ENCODE data around the gene RAB40B.

Gene RAB40B

GRCh38 chr17:82629748-82630147, 68.8 kb downstream of the RAB40B start:
- no peak overlapping the region for H3K27ac Mint-ChIP-seq
- H3K4me3 Mint-ChIP-seq, result no peak overlapping the region
- H3K4me1 Mint-ChIP-seq, result peaks cover 7% of the 10 kb centered on the region
- no peak for DNase-seq (ENCODE audit: low spot score in 2 of 2)
- no peaks in the 10 kb centered on the region for H3K27me3 Mint-ChIP-seq
- H3K9me3 Mint-ChIP-seq, result no peaks in the 10 kb centered on the region
- no peak for ATAC-seq (ENCODE audit: low read depth)
- peaks cover 28% of the 10 kb centered on the region for H3K36me3 Mint-ChIP-seq

- peaks cover 24% of the 10 kb centered on the region for H3K36me3 Mint-ChIP-seq
- H3K4me3 Mint-ChIP-seq, result no peak overlapping the region
- no peak for DNase-seq (ENCODE audit: low spot score in 2 of 2)
- no peaks in the 10 kb centered on the region for H3K27me3 Mint-ChIP-seq
- H3K4me1 Mint-ChIP-seq, result peaks cover 5% of the 10 kb centered on the region
- H3K9me3 Mint-ChIP-seq, result no peaks in the 10 kb centered on the region
- no peak for ATAC-seq (ENCODE audit: low read depth)
- H3K27ac Mint-ChIP-seq, result peak overlapping the region; percentile 35
Measured at GRCh38 chr17:82627405-82627804, 71.1 kb downstream of the RAB40B start.

- peaks cover 26% of the 10 kb centered on the region for H3K36me3 Mint-ChIP-seq
- H3K9me3 Mint-ChIP-seq, result no peaks in the 10 kb centered on the region
Measured at GRCh38 chr17:82623707-82624106, 74.8 kb downstream of the RAB40B start.

GRCh38 chr17:82619641-82620040, 78.9 kb downstream of the RAB40B start:
- no peak for DNase-seq (ENCODE audit: low spot score in 2 of 2)
- ATAC-seq (ENCODE audit: low read depth), result no peak
- Mint-ChIP-seq H3K27me3 (no peaks in the 10 kb centered on the region), H3K4me1 (no peaks in the 10 kb centered on the region), H3K4me3 (no peak overlapping the region), H3K36me3 (peaks cover 26% of the 10 kb centered on the region), H3K27ac (no peak overlapping the region), H3K9me3 (no peaks in the 10 kb centered on the region)

More at GRCh38 chr17:82623707-82624106, 74.8 kb downstream of the RAB40B start:
- no peak for ATAC-seq (ENCODE audit: low read depth)
- H3K4me3 Mint-ChIP-seq, result no peak overlapping the region
- no peak overlapping the region for H3K27ac Mint-ChIP-seq
- H3K27me3 Mint-ChIP-seq, result no peaks in the 10 kb centered on the region
- peaks cover 5% of the 10 kb centered on the region for H3K4me1 Mint-ChIP-seq
- DNase-seq (ENCODE audit: low spot score in 2 of 2), result no peak

- Mint-ChIP-seq H3K27me3 (no peaks in the 10 kb centered on the region), H3K27ac (no peak overlapping the region), H3K36me3 (peaks cover 28% of the 10 kb centered on the region), H3K9me3 (no peaks in the 10 kb centered on the region), H3K4me3 (no peak overlapping the region), H3K4me1 (no peaks in the 10 kb centered on the region)
- no peak for ATAC-seq (ENCODE audit: low read depth)
- DNase-seq (ENCODE audit: low spot score in 2 of 2), result no peak
Measured at GRCh38 chr17:82619211-82619610, 79.3 kb downstream of the RAB40B start.

GRCh38 chr17:82616021-82616711, 82.3 kb downstream of the RAB40B start:
- Mint-ChIP-seq H3K9me3 (no peaks in the 10 kb centered on the region), H3K27me3 (no peaks in the 10 kb centered on the region), H3K4me1 (no peaks in the 10 kb centered on the region), H3K4me3 (no peak overlapping the region), H3K27ac (no peak overlapping the region), H3K36me3 (peaks cover 33% of the 10 kb centered on the region)
- DNase-seq (ENCODE audit: low spot score in 2 of 2) (no peak), ATAC-seq (ENCODE audit: low read depth) (no peak)

GRCh38 chr17:82615084-82616020, 83.1 kb downstream of the RAB40B start:
- ATAC-seq (ENCODE audit: low read depth), result no peak

GRCh38 chr17:82614095-82614631, 84.3 kb downstream of the RAB40B start:
- no peak for DNase-seq (ENCODE audit: low spot score in 2 of 2)
- H3K27ac Mint-ChIP-seq, result no peak overlapping the region

More at GRCh38 chr17:82615084-82616020, 83.1 kb downstream of the RAB40B start:
- H3K9me3 Mint-ChIP-seq, result no peaks in the 10 kb centered on the region
- H3K27ac Mint-ChIP-seq, result no peak overlapping the region
- no peak overlapping the region for H3K4me3 Mint-ChIP-seq
- H3K36me3 Mint-ChIP-seq, result peaks cover 31% of the 10 kb centered on the region
- no peaks in the 10 kb centered on the region for H3K4me1 Mint-ChIP-seq
- no peak for DNase-seq (ENCODE audit: low spot score in 2 of 2)
- no peaks in the 10 kb centered on the region for H3K27me3 Mint-ChIP-seq

GRCh38 chr17:82613283-82614094, 85.0 kb downstream of the RAB40B start:
- ATAC-seq (ENCODE audit: low read depth), result no peak
- peaks cover 30% of the 10 kb centered on the region for H3K36me3 Mint-ChIP-seq

More at GRCh38 chr17:82614095-82614631, 84.3 kb downstream of the RAB40B start:
- Mint-ChIP-seq H3K36me3 (peaks cover 34% of the 10 kb centered on the region), H3K27me3 (no peaks in the 10 kb centered on the region), H3K4me1 (no peaks in the 10 kb centered on the region), H3K4me3 (no peak overlapping the region), H3K9me3 (no peaks in the 10 kb centered on the region)
- no peak for ATAC-seq (ENCODE audit: low read depth)

GRCh38 chr17:82611140-82612058, 87.1 kb downstream of the RAB40B start:
- H3K4me1 Mint-ChIP-seq, result no peaks in the 10 kb centered on the region
- DNase-seq (ENCODE audit: low spot score in 2 of 2) (no peak), ATAC-seq (ENCODE audit: low read depth) (no peak)
- H3K27me3 Mint-ChIP-seq, result no peaks in the 10 kb centered on the region
- no peak overlapping the region for H3K4me3 Mint-ChIP-seq
- no peaks in the 10 kb centered on the region for H3K9me3 Mint-ChIP-seq
- H3K27ac Mint-ChIP-seq, result no peak overlapping the region
- H3K36me3 Mint-ChIP-seq, result peaks cover 33% of the 10 kb centered on the region

More at GRCh38 chr17:82613283-82614094, 85.0 kb downstream of the RAB40B start:
- no peaks in the 10 kb centered on the region for H3K9me3 Mint-ChIP-seq
- DNase-seq (ENCODE audit: low spot score in 2 of 2), result no peak
- H3K4me3 Mint-ChIP-seq, result no peak overlapping the region
- no peaks in the 10 kb centered on the region for H3K4me1 Mint-ChIP-seq
- H3K27ac Mint-ChIP-seq, result no peak overlapping the region
- no peaks in the 10 kb centered on the region for H3K27me3 Mint-ChIP-seq

GRCh38 chr17:82609655-82610054, 88.8 kb downstream of the RAB40B start:
- Mint-ChIP-seq H3K4me3 (no peak overlapping the region), H3K36me3 (peaks cover 27% of the 10 kb centered on the region), H3K4me1 (no peaks in the 10 kb centered on the region), H3K27ac (peak overlapping the region; percentile 50), H3K27me3 (no peaks in the 10 kb centered on the region), H3K9me3 (no peaks in the 10 kb centered on the region)
- ATAC-seq (ENCODE audit: low read depth) (no peak), DNase-seq (ENCODE audit: low spot score in 2 of 2) (no peak)

GRCh38 chr17:82608816-82609215, 89.7 kb downstream of the RAB40B start:
- ATAC-seq (ENCODE audit: low read depth) (no peak), DNase-seq (ENCODE audit: low spot score in 2 of 2) (no peak)
- peaks cover 2% of the 10 kb centered on the region for H3K4me1 Mint-ChIP-seq
- H3K4me3 Mint-ChIP-seq, result no peak overlapping the region
- H3K36me3 Mint-ChIP-seq, result peaks cover 29% of the 10 kb centered on the region
- no peaks in the 10 kb centered on the region for H3K27me3 Mint-ChIP-seq
- H3K9me3 Mint-ChIP-seq, result no peaks in the 10 kb centered on the region
- no peak overlapping the region for H3K27ac Mint-ChIP-seq
